Upper lobe of left lung (tissue), 4 donors: ENCODE results near the gene ENO3.

Experiments
- EP300 ChIP-seq, 4 donors: sonication (generic); formaldehyde crosslinking; IDR thresholded peaks; one replicate each; pipeline ENCODE4 v1.5.1; 2017; ENCODE audit warnings: antibody characterized with exemption in 4 of 4, control low read depth in 2 of 4
- POLR2A ChIP-seq, 4 donors: fragments of 450-650 bp; IDR thresholded peaks; one replicate each; pipeline ENCODE4 v1.5.1; 2016 to 2017; ENCODE audit warnings: antibody characterized with exemption in 4 of 4, mild to moderate bottlenecking in 2 of 4
- POLR2AphosphoS5 ChIP-seq, 2 donors: sonication (generic); formaldehyde crosslinking; IDR thresholded peaks; one replicate each; pipeline ENCODE4 v1.5.1; 2017; ENCODE audit warnings: antibody characterized with exemption in 2 of 2
- TF ChIP-seq, protein P1 (sequence below), 6 experiments: fragments of 450-650 bp in 4 of 6; fragments of 200-600 bp in 2 of 6; sonication (generic) in 2 of 6; IDR thresholded peaks; one replicate each; pipeline ENCODE4 v1.5.1; 2016 to 2019; ENCODE audit warnings: antibody characterized with exemption in 6 of 6

DNA sequence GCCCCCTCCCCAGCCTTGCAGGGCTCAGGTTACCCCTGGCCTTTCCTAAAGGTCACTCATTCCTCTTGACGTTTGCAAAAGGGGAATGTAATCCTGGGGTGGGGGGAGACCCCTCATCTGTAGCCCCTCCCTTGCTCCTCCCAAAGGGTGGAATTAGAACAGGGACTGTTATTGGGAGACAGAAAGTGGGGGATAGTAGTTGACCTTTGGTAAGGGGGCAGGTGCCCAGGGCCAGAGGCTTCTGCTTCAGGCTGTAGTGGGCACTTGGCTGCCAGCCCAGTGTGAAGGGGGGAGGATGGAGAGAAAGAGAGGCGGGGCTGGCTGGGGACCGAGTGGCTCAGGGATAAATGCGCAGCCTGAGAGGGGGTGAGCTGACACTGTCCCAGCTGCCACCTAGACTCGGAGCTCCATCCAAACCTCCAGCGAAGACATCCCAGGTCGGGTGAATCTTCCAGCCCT is at the start of gene ENO3:
- TF ChIP-seq, protein P1, sequence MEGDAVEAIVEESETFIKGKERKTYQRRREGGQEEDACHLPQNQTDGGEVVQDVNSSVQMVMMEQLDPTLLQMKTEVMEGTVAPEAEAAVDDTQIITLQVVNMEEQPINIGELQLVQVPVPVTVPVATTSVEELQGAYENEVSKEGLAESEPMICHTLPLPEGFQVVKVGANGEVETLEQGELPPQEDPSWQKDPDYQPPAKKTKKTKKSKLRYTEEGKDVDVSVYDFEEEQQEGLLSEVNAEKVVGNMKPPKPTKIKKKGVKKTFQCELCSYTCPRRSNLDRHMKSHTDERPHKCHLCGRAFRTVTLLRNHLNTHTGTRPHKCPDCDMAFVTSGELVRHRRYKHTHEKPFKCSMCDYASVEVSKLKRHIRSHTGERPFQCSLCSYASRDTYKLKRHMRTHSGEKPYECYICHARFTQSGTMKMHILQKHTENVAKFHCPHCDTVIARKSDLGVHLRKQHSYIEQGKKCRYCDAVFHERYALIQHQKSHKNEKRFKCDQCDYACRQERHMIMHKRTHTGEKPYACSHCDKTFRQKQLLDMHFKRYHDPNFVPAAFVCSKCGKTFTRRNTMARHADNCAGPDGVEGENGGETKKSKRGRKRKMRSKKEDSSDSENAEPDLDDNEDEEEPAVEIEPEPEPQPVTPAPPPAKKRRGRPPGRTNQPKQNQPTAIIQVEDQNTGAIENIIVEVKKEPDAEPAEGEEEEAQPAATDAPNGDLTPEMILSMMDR (IDR thresholded peaks at IDR 0.05): no peak
- TF ChIP-seq POLR2AphosphoS5 (IDR thresholded peaks at IDR 0.05): no peak
- TF ChIP-seq POLR2A (IDR thresholded peaks at IDR 0.05): no peak
- no peak for TF ChIP-seq EP300 (IDR thresholded peaks at IDR 0.05)
